ENCODE measurements around the gene DEPP1.

GRCh38 chr10:44946205-44946604, 32.4 kb downstream of the DEPP1 start:
- TF ChIP-seq CTCF (IDR thresholded peaks at IDR 0.05) (no peak), POLR2A (IDR thresholded peaks at IDR 0.05) (no peak)

Data from lower leg skin (tissue), 3 donors.